HepG2 (cell line): Measurements from ENCODE around the gene RABEP2. TPM values are rescaled to one million over a fixed set of nuclear protein-coding genes. Genes with fewer than 3 reads are reported as not detected.

ENCODE experiments used
- ATAC-seq: fragments of 200-7000 bp; cut with Tn5 transposase; 3 replicates; pipeline ENCODE4 v1.9.1; 2020; ENCODE audit warnings: mild to moderate bottlenecking, moderate library complexity
- BruUV-seq: library from RNA; stranded (reverse); fragments of 400-500 nt; replicated peaks from 2 replicates; lab custom pipeline; 2021; lab: Mats Ljungman, UMichigan
- CTCF ChIA-PET: fragments of 300-600 bp; formaldehyde crosslinking; extraction: SDS; loops from one replicate; lab custom pipeline; 2021; ENCODE audit warnings: low total read pairs, inconsistent platforms, low intra/inter-chr PET ratio; lab: Yijun Ruan, JAX
- POLR2A ChIA-PET: fragments of 350-600 bp; sonication (Branson Sonifier 250); formaldehyde crosslinking; loops from one replicate; lab custom pipeline; 2020; ENCODE audit warnings: antibody characterized with exemption, inconsistent platforms; lab: Yijun Ruan, JAX
- DNase-seq: peaks from one replicate; pipeline ENCODE4 v3.0.0-alpha.2; 2015; ENCODE audit warnings: low spot score
- FAIRE-seq: peaks from 3 replicates; lab custom pipeline; 2011; peaks lifted over from hg19 to GRCh38; lab: Jason Lieb, UNC
- H2AFZ ChIP-seq: one replicate; pipeline ENCODE4 v1.6.1; 2011; ENCODE audit warnings: low read length, inconsistent platforms
- H3K27ac ChIP-seq: fragments of 300-600 bp; 3 replicates; pipeline ENCODE4 v1.8.0; 2011; ENCODE audit warnings: mixed run types, mild to moderate bottlenecking, mixed read lengths, low read length, inconsistent platforms; ENCODE audit not compliant: insufficient read depth; ENCODE audit errors: extremely low read length
- H3K27me3 ChIP-seq, 2 experiments: fragments of 200-600 bp in 1 of 2; 2 replicates in 1 of 2; 3 replicates in 1 of 2; pipeline versions ENCODE4 v1.6.0 to v1.8.0; 2011; ENCODE audit warnings: low read length in 2 of 2, mild to moderate bottlenecking in 2 of 2, moderate library complexity in 2 of 2, inconsistent platforms in 1 of 2; ENCODE audit not compliant: insufficient read depth in 2 of 2, control insufficient read depth in 1 of 2
- H3K36me3 ChIP-seq, 2 experiments: fragments of 200-600 bp in 1 of 2; replicated peaks in 1 of 2; 2 replicates in 1 of 2; 3 replicates in 1 of 2; pipeline versions ENCODE4 v1.5.1 to v1.8.0; 2011; ENCODE audit warnings: low read length in 2 of 2, inconsistent platforms in 1 of 2; ENCODE audit not compliant: insufficient read depth in 2 of 2, control insufficient read depth in 1 of 2
- H3K4me1 ChIP-seq: 2 replicates; pipeline ENCODE4 v1.5.1; 2012; ENCODE audit warnings: low read length, inconsistent platforms; ENCODE audit not compliant: insufficient read depth
- H3K4me2 ChIP-seq: 2 replicates; pipeline ENCODE4 v1.6.0; 2011; ENCODE audit warnings: low read depth, low read length, inconsistent platforms
- H3K4me3 ChIP-seq, 3 experiments: fragments of 200-600 bp in 1 of 3; sonication (generic), shearing (Covaris generic) in 1 of 3; replicated peaks in 1 of 3; 2 replicates each; pipeline ENCODE4 v1.5.1; 2011 to 2016; ENCODE audit warnings: low read length in 3 of 3, inconsistent platforms in 2 of 3, low read depth in 2 of 3, mild to moderate bottlenecking in 2 of 3, control low read depth in 1 of 3, mixed read lengths in 1 of 3; ENCODE audit not compliant: insufficient read depth in 1 of 3
- H3K79me2 ChIP-seq: one replicate; pipeline ENCODE4 v1.6.1; 2011; ENCODE audit warnings: low read length, inconsistent platforms; ENCODE audit not compliant: insufficient read depth
- H3K9ac ChIP-seq: 2 replicates; pipeline ENCODE4 v1.6.0; 2011; ENCODE audit warnings: mild to moderate bottlenecking, low read depth, low read length, inconsistent platforms; ENCODE audit not compliant: insufficient read depth
- H3K9me3 ChIP-seq: 2 replicates; pipeline ENCODE4 v1.5.1; 2012; ENCODE audit warnings: mild to moderate bottlenecking, low read length
- H4K20me1 ChIP-seq: 2 replicates; pipeline ENCODE4 v1.6.0; 2011; ENCODE audit warnings: inconsistent platforms, mild to moderate bottlenecking, low read length, moderate library complexity; ENCODE audit not compliant: insufficient read depth
- AGO2 ChIP-seq: fragments of 200-400 bp; formaldehyde crosslinking; optimal IDR thresholded peaks from 2 replicates; pipeline ENCODE3; 2017; ENCODE audit warnings: mild to moderate bottlenecking, low read depth, low read length, moderate library complexity
- MAFK ChIP-seq, 2 experiments: IDR thresholded peaks in 1 of 2; conservative IDR thresholded peaks in 1 of 2; 2 replicates each; pipeline ENCODE4 v1.6.1; 2011; ENCODE audit warnings: improper control_type of control experiment in 2 of 2, low read length in 2 of 2
- NR2F2 ChIP-seq: IDR thresholded peaks from 2 replicates; pipeline ENCODE4 v1.6.1; 2012; ENCODE audit warnings: low read depth, inconsistent platforms, borderline replicate concordance
- ZNF513 ChIP-seq: sonication (generic); formaldehyde crosslinking; conservative IDR thresholded peaks from 2 replicates; pipeline ENCODE4 v1.5.0; 2020; ENCODE audit warnings: missing genetic modification reagents
- ZNF850 ChIP-seq: sonication (generic); formaldehyde crosslinking; conservative IDR thresholded peaks from 2 replicates; pipeline ENCODE4 v1.9.0; 2021; ENCODE audit warnings: mild to moderate bottlenecking, missing genetic modification reagents
- ZSCAN21 ChIP-seq: sonication (generic); formaldehyde crosslinking; IDR thresholded peaks from 2 replicates; pipeline ENCODE4 v1.8.0; 2022; ENCODE audit warnings: mild to moderate bottlenecking, missing genetic modification reagents, moderate library complexity, borderline replicate concordance
- WGBS: methylation state at CpG from one replicate; pipeline ENCODE4 v1.1.6; 2017; ENCODE audit warnings: low lambda C conversion rate; 5-methylcytosine and 5-hydroxymethylcytosine counted together
- in situ Hi-C: cut with HindIII; loops from 2 replicates; pipeline ENCODE4 v1.10.0; 2017; ENCODE audit warnings: low pct_unique_long_range_greater_than_20kb; ENCODE audit not compliant: extremely low pct_ligation_motif_present
- intact Hi-C: fragments of 100-400 bp; cut with micrococcal nuclease; formaldehyde crosslinking; loops from one replicate; pipeline ENCODE4 v1.10.0; 2022; ENCODE audit not compliant: unreplicated experiment
- polyA plus RNA-seq, 8 experiments: library from polyadenylated mRNA; depleted of rRNA in 3 of 8; stranded (reverse) in 7 of 8; unstranded in 1 of 8; fragments of >200 nt; fragmentation: Illumina TruSeq in 4 of 8; extraction: Trizol in 4 of 8; gene quantifications; 2 replicates each; pipeline versions ENCODE4 v1.2.1 to v1.2.3, GENCODE V29; 2011 to 2016; ENCODE audit warnings: low read depth in 4 of 8, missing spikeins in 1 of 8, mixed read lengths in 1 of 8; ENCODE audit not compliant: insufficient read depth in 1 of 8
- total RNA-seq, 5 experiments: library from RNA; depleted of rRNA; stranded (reverse); fragments of >200 nt; fragmentation: Illumina TruSeq; extraction: Trizol; gene quantifications; 2 replicates each; pipeline ENCODE4 v1.2.3, GENCODE V29; 2016; ENCODE audit warnings: low read depth in 1 of 5

Gene RABEP2
- total and polyA plus RNA-seq, 2 of the 13 experiments (the other 11 are each of a cell fraction or from before 2014, with no cell fraction given): 10.8 to 18.4 TPM

GRCh38 chr16:28878083-28878926 lies 46.7 kb downstream of the RABEP2 start, which contains the start of gene ATP2A1:
ATP2A1 (plus strand) TSS chr16:28878488; CDS start chr16:28878672, 184 bp downstream.
- TSS peak; percentile 39 for BruUV-seq
- Histone ChIP-seq H3K27me3 (no peaks in the 10 kb centered on the region), H3K9ac (no peak within 1 kb of the TSS), H3K79me2 (no peaks in the 10 kb centered on the region), H3K4me3 (no peak within 1 kb of the TSS), H3K27ac (no peak within 1 kb of the TSS), H2AFZ (no peak within 1 kb of the TSS), H4K20me1 (no peaks in the 10 kb centered on the region), H3K9me3 (no peaks in the 10 kb centered on the region), H3K4me1 (no peaks in the 10 kb centered on the region), H3K36me3 (peaks cover 9 to 18% of the 10 kb centered on the region in 2 experiments; a peak in 4 of 5 replicates), H3K4me2 (no peak within 1 kb of the TSS)
- 91% methylated on average over 25 of the region's 25 CpGs for WGBS
- CTCF ChIA-PET: no interaction called here
- in situ Hi-C loops (no loop called here), intact Hi-C loops (no loop called here)
- no peak for DNase-seq
- no peak for FAIRE-seq
- no peak for ATAC-seq
- POLR2A ChIA-PET: interaction anchor here (0.9 kb wide), 1 partner anchor 13 kb away, joined by 3 read pairs; no protein-coding TSS in a partner anchor
- no peak for TF ChIP-seq ZNF513 (CRISPR knock-in tag)
- TF ChIP-seq MAFK (conservative IDR thresholded peaks at IDR 0.05 in 1 of 2, IDR thresholded peaks at IDR 0.05 in 1 of 2; ENCODE audit: low read length in 2 of 2): peak; percentile 20 to 30; a peak in 2 of 4 replicates
- no peak for TF ChIP-seq ZNF850 (CRISPR knock-in tag)
- peak; percentile 40 for TF ChIP-seq AGO2
- TF ChIP-seq ZSCAN21: no peak
- TF ChIP-seq NR2F2: no peak
